Choroid plexus epithelial cell (primary cell): Measurements from ENCODE around the gene M1AP.
A peak's percentile ranks its signal among the peaks of the same experiment; 100 is the strongest.

ENCODE experiments used
- DNase-seq: peaks from one replicate; pipeline ENCODE4 v3.0.0-alpha.2; 2010; ENCODE audit warnings: low read depth
- H3K4me3 ChIP-seq: 2 replicates; pipeline ENCODE4 v1.5.1; 2011; ENCODE audit warnings: low read depth, mild to moderate bottlenecking, control low read depth, low read length, moderate library complexity
- CTCF ChIP-seq: conservative IDR thresholded peaks from 2 replicates; pipeline ENCODE4 v1.5.1; 2011; ENCODE audit warnings: low read depth, mild to moderate bottlenecking, control low read depth, inconsistent platforms, low read length, moderate library complexity

Gene M1AP

GRCh38 chr2:74619651-74620297 lies 28.4 kb downstream of the M1AP start:
- TF ChIP-seq CTCF: no peak
- no peak for DNase-seq
- no peak overlapping the region for H3K4me3 ChIP-seq

- no peak overlapping the region for H3K4me3 ChIP-seq
- TF ChIP-seq CTCF: no peak
- DNase-seq: no peak
Measured at GRCh38 chr2:74618410-74619083, 29.6 kb downstream of the M1AP start.

GRCh38 chr2:74617122-74617521 lies 31.0 kb downstream of the M1AP start:
- no peak for DNase-seq
- no peak for TF ChIP-seq CTCF
- no peak overlapping the region for H3K4me3 ChIP-seq

- no peak for TF ChIP-seq CTCF
- no peak for DNase-seq
- no peak overlapping the region for H3K4me3 ChIP-seq
Measured at GRCh38 chr2:74606927-74607326, 41.2 kb downstream of the M1AP start.

- no peak for DNase-seq
- no peak for TF ChIP-seq CTCF
- no peak overlapping the region for H3K4me3 ChIP-seq
Measured at GRCh38 chr2:74603282-74604000, 44.7 kb downstream of the M1AP start.

GRCh38 chr2:74602586-74603281 lies 45.4 kb downstream of the M1AP start:
- TF ChIP-seq CTCF: no peak
- DNase-seq: peak; percentile 37
- H3K4me3 ChIP-seq: no peak overlapping the region
